ENCODE measurements around the gene NFAM1.

- TF ChIP-seq, protein P1, sequence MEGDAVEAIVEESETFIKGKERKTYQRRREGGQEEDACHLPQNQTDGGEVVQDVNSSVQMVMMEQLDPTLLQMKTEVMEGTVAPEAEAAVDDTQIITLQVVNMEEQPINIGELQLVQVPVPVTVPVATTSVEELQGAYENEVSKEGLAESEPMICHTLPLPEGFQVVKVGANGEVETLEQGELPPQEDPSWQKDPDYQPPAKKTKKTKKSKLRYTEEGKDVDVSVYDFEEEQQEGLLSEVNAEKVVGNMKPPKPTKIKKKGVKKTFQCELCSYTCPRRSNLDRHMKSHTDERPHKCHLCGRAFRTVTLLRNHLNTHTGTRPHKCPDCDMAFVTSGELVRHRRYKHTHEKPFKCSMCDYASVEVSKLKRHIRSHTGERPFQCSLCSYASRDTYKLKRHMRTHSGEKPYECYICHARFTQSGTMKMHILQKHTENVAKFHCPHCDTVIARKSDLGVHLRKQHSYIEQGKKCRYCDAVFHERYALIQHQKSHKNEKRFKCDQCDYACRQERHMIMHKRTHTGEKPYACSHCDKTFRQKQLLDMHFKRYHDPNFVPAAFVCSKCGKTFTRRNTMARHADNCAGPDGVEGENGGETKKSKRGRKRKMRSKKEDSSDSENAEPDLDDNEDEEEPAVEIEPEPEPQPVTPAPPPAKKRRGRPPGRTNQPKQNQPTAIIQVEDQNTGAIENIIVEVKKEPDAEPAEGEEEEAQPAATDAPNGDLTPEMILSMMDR (IDR thresholded peaks at IDR 0.05): no peak
- TF ChIP-seq EP300 (IDR thresholded peaks at IDR 0.05) (no peak), POLR2A (IDR thresholded peaks at IDR 0.05) (no peak)
These were observed 97.2 kb downstream of the NFAM1 start for GRCh38 chr22:42334875-42335512.
